ENCODE data around the gene CPNE5.

Gene CPNE5

GRCh38 chr6:36776167-36776566 is 63.1 kb downstream of the CPNE5 start:
- Histone ChIP-seq H3K9me3 (no peaks in the 10 kb centered on the region), H3K4me1 (no peaks in the 10 kb centered on the region), H3K36me3 (no peaks in the 10 kb centered on the region), H3K4me3 (ENCODE audit: low read depth, low read length) (no peak overlapping the region), H3K27me3 (no peaks in the 10 kb centered on the region)
- DNase-seq: no peak
- TF ChIP-seq, protein P1, sequence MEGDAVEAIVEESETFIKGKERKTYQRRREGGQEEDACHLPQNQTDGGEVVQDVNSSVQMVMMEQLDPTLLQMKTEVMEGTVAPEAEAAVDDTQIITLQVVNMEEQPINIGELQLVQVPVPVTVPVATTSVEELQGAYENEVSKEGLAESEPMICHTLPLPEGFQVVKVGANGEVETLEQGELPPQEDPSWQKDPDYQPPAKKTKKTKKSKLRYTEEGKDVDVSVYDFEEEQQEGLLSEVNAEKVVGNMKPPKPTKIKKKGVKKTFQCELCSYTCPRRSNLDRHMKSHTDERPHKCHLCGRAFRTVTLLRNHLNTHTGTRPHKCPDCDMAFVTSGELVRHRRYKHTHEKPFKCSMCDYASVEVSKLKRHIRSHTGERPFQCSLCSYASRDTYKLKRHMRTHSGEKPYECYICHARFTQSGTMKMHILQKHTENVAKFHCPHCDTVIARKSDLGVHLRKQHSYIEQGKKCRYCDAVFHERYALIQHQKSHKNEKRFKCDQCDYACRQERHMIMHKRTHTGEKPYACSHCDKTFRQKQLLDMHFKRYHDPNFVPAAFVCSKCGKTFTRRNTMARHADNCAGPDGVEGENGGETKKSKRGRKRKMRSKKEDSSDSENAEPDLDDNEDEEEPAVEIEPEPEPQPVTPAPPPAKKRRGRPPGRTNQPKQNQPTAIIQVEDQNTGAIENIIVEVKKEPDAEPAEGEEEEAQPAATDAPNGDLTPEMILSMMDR (IDR thresholded peaks at IDR 0.05; ENCODE audit: low read depth, low read length): no peak

- Histone ChIP-seq H3K27me3 (no peaks in the 10 kb centered on the region), H3K36me3 (no peaks in the 10 kb centered on the region), H3K4me1 (no peaks in the 10 kb centered on the region), H3K9me3 (no peaks in the 10 kb centered on the region), H3K4me3 (ENCODE audit: low read depth, low read length) (no peak overlapping the region)
- TF ChIP-seq, protein P1 (IDR thresholded peaks at IDR 0.05; ENCODE audit: low read depth, low read length): no peak
- no peak for DNase-seq
Observed at GRCh38 chr6:36774331-36774730, 64.9 kb downstream of the CPNE5 start.

DNA sequence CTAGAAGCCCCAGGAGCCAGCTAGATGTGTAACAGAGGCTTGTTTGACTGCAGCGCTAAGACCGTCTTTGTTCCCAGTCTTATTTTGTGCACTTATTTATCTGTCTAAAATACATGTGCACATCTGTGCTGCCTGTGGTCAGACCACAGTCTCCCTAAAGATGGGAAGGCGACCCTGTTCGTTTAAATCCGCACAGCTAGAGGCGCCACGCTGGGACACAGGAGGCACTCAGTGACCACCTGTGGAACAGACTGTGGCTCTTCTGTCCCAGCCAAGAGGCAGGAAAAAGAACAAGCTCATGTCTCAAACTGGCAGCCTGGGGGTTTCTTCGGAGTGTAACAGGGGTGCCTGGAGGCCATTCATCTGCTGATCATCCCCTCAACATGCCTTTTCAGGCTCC is 66.8 kb downstream of the CPNE5 start:
- no peak for DNase-seq
- Histone ChIP-seq H3K4me1 (no peaks in the 10 kb centered on the region), H3K4me3 (ENCODE audit: low read depth, low read length) (no peak overlapping the region), H3K27me3 (no peaks in the 10 kb centered on the region), H3K9me3 (no peaks in the 10 kb centered on the region), H3K36me3 (no peaks in the 10 kb centered on the region)
- TF ChIP-seq, protein P1 (IDR thresholded peaks at IDR 0.05; ENCODE audit: low read depth, low read length): no peak

GRCh38 chr6:36771145-36771544 is 68.1 kb downstream of the CPNE5 start:
- no peaks in the 10 kb centered on the region for H3K27me3 ChIP-seq
- no peaks in the 10 kb centered on the region for H3K4me1 ChIP-seq
- H3K9me3 ChIP-seq: no peaks in the 10 kb centered on the region
- no peak for DNase-seq
- TF ChIP-seq, protein P1 (IDR thresholded peaks at IDR 0.05; ENCODE audit: low read depth, low read length): no peak
- H3K4me3 ChIP-seq (ENCODE audit: low read depth, low read length): no peak overlapping the region
- no peaks in the 10 kb centered on the region for H3K36me3 ChIP-seq

DNA sequence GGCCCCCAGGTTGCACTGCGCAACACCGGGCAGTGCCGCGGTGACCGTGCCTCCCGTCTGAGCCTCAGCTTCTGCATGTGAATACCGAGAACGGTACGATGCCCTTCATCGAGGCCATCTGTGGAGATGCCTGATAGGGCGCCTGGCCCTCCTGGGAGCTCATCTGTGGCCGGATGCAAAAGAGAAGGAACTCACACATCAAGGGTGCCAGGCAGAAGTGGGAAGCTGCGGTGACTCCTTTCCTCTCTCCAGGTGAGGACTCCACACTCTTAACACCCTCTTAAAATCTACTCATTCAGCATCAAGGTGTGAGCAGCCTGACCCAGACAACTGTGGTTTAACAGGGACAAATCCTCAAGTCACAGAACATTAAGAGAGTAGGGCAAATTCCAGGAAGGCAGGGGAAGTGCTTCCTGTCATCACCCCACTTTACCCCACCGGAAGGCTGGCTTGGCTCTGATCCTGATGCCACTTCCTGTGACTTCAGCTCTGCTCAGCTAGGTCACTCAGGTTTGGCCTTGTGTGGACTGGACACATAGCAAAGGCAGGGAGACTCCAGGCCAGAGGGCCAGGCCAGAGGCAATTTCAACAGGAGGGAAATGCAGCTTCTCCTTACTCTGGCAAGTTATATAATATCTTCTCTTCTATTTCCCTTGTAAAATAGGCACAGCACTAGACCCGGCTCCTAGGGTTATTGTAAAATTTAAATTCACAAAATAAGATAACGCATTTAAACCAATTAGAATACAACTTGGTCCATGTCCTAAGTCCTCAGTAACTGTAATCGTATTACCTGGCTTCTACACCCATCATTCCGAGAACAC is 69.4 kb downstream of the CPNE5 start:
- Histone ChIP-seq H3K4me1 (peaks cover 3% of the 10 kb centered on the region; the same call in 1 of the 2 replicates), H3K9me3 (no peaks in the 10 kb centered on the region), H3K4me3 (ENCODE audit: low read depth, low read length) (no peak overlapping the region), H3K27me3 (no peaks in the 10 kb centered on the region), H3K36me3 (no peaks in the 10 kb centered on the region)
- TF ChIP-seq, protein P1 (IDR thresholded peaks at IDR 0.05; ENCODE audit: low read depth, low read length): no peak
- DNase-seq: no peak

DNA sequence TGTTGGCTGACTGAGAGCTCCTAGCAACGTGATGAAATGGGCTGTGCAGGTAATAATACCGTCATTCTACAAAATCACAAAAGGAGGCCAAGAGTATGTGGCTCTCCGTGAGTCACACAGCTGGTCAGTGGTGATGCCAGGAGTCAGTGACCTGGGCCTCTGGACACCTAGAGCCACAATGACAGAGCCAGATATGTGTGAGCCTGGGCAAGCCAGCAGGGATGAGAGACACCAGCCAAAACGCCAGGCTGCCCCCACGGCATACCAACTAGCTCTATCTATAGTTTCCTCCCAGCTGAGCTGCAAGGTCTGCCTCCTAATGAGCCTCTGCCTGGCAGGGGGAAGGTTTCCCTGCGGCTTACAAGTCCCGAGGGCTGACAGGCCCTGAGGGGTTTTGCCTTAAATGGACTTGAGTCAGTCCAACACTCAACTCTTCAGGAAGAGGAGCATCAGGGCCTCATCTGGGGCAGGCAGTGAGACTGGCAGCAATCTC is 70.0 kb downstream of the CPNE5 start:
- no peaks in the 10 kb centered on the region for H3K36me3 ChIP-seq
- peaks cover 3% of the 10 kb centered on the region; the same call in 1 of the 2 replicates for H3K4me1 ChIP-seq
- H3K9me3 ChIP-seq: no peaks in the 10 kb centered on the region
- TF ChIP-seq, protein P1 (IDR thresholded peaks at IDR 0.05; ENCODE audit: low read depth, low read length): no peak
- no peaks in the 10 kb centered on the region for H3K27me3 ChIP-seq
- peak; percentile 31 for DNase-seq
- H3K4me3 ChIP-seq (ENCODE audit: low read depth, low read length): no peak overlapping the region
